ENCODE data around the gene SLC39A6.
A peak's percentile ranks its signal among the peaks of the same experiment; 100 is the strongest.
"Not testable (repeated sequence)": the region's sequence is repeated elsewhere in the genome, so short reads cannot be mapped to it uniquely, and the experiment has no call there.

The SLC39A6 gene, protein sequence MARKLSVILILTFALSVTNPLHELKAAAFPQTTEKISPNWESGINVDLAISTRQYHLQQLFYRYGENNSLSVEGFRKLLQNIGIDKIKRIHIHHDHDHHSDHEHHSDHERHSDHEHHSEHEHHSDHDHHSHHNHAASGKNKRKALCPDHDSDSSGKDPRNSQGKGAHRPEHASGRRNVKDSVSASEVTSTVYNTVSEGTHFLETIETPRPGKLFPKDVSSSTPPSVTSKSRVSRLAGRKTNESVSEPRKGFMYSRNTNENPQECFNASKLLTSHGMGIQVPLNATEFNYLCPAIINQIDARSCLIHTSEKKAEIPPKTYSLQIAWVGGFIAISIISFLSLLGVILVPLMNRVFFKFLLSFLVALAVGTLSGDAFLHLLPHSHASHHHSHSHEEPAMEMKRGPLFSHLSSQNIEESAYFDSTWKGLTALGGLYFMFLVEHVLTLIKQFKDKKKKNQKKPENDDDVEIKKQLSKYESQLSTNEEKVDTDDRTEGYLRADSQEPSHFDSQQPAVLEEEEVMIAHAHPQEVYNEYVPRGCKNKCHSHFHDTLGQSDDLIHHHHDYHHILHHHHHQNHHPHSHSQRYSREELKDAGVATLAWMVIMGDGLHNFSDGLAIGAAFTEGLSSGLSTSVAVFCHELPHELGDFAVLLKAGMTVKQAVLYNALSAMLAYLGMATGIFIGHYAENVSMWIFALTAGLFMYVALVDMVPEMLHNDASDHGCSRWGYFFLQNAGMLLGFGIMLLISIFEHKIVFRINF

DNA sequence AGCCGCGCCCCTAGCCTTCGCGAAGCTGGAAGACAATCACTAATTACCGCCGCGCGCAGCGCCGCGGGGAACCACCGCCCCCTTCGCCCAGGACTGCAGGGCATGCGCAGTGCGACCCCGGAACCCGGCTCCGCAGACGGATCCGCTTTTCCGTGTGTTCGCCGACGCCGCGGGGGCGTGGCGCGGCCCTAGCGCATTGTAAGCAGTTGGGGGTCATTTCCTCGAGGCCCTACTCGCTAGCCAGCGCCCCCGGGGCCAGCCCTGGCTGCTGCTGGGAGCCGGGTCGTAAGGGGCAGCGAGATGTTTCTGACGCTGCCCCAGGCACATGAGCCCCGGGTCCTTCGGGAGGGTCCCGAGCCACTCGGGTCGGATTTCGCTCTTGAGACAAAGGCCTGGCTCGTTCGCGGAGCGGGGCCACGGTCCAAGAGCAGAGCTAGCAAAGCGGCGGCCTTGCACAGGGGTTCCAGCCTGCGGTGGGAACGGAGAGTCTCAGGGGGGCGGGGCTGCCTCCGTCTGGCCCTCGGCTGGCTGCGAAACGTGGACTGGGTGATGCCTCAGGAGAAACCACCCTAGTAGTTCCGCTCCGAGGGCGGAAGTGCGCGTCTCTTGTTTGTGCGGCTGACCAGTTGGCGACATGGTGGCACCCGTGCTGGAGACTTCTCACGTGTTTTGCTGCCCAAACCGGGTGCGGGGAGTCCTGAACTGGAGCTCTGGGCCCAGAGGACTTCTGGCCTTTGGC, at the start of gene SLC39A6, which contains the start of gene ELP2:
TSS of gene SLC39A6 (minus strand) at position 41 of the 739 bp plus-strand sequence. CDS start 2,333 bp downstream, outside the sequence.
TSS of gene ELP2 (plus strand) at position 600 of the 739 bp plus-strand sequence. CDS start at position 635, 35 bp downstream.
- peak; percentile 95 for DNase-seq

DNA sequence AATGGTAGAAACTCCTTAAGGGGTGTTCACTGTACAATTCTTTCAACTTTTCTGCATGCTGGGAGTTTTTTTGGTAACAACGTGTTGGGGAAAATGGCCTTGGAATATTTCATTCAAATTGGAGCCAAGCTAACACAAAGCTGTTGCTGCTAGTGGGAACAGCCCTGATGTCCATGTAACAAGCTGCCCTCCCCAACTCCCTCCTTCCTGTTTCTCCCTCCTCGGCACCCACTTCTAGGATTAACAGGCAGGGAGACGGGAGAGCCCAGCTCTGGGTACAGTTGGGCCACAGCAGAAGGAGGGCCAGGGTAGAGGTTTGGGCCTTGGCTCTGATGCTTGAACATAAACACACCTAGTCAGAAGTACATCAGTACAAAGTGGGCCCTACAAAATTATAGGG, 48.8 kb upstream of the SLC39A6 start:
- no peak for DNase-seq

DNA sequence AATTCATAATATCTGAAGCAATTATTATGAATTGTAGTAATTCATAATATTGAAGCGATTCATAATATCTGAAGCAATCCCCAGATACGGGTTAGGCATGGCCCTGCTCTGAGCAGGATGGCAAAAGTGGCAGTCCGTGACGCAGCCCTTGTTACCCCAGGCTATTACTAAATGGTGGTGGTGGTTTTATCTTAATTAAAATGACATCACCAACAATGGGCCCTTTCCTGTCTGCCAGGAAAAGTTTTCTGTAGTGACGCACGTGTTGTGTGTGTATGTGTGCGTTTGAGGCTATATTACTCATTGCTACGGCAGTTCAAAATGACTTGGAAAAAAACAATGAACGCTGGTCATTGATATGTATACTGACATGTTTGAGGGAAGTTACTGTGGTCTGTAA, 47.6 kb upstream of the SLC39A6 start:
- DNase-seq: no peak

DNA sequence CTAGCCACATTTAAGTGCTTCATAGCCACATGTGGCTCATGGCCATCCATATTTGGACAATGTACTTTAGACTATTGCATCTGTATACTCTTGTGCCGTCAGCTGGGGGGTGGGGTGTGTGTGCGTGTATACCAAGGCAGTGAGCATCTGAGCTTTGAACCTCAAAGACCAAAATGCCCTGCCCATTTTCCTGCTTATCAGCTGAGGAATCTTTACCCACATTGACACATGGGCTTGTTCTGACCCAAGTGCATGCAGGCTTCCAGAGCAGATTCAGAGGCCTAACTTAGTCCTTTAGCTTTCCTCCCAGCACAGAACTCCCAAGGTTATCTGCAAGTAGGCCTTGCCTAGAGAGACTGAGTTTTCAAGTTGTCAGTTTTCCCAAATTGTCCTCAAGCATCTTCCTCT, 47.0 kb upstream of the SLC39A6 start:
- DNase-seq: no peak

DNA sequence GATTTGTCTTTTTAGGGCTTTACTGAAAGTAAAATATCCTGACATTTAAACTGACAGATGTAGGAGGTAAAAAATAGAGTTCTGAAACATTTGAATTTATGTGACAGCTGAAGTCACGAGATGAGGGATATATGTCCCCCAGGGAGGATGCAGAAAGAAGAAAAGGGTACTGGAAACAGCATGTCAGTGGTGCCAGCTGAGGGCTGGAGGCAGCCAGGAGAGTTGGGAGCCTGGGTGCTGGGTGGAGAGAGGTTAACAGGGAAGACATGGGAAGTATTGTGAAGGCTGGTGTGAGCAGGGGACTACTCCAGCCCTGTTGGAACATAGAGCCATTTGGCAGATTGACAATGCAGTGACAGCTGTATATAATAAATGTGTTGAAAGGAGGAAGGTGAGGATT, 46.3 kb upstream of the SLC39A6 start:
- DNase-seq: no peak

DNA sequence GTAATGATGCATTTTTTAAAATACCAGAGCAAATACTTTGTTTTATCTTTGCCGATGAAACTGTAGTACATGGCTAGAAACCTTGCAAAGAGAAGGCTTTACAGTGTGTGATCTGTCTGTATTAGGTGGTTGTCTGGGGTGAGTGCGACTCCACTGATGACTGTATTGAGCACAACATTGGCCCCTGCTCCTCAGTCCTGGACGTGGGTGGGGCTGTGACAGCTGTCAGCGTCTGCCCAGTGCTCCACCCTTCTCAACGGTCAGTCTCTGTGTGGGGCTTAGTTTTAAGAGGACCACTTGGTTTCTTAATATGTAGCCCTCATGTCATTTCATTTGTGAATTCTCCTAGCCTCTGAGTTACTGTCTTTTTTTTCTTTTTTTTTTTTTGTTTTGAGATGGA, 40.8 kb upstream of the SLC39A6 start:
- no peak for DNase-seq

DNA sequence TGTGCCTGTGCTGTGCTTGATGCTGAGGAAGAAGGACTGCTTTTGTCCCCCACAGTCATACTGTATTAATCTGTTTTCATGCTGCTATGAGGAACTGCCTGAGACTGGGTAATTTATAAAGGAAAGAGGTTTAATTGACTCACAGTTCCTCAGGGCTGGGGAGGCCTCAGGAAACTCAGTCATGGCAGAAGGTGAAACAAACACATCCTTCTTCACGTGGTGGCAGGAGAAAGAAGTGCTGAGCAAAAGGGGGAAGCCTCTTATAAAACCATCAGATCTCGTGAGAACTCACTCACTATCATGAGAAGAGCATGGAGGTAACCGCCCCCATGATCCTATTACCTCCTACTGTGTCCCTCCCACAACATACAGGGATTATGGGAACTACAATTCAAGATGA, 39.2 kb upstream of the SLC39A6 start:
- DNase-seq: not testable (repeated sequence)

DNA sequence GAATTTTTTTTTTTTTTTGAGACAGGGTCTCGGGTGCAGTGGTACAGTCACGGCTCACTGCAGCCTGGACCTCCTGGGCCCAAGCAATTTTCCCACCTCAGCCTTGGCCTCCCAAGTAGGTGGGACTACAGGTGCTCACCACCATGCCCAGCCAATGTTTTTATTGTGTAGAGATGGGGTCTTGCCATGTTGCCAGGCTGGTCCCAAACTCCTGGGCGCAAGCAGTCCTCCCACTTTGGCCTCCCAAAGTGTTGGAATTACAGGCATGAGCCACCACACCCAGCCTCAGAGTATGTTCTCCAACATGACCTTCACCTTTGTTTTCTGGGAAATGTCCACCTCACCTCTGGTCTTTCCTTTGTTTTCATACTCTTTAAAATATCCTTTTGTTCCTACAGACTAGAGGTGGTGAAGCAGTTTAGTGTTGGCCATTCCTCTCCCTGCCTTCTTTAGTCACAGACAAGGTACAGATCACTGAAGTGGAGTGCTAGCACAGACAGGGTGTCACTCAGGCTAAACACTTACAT, 38.6 kb upstream of the SLC39A6 start:
- DNase-seq: no peak

DNA sequence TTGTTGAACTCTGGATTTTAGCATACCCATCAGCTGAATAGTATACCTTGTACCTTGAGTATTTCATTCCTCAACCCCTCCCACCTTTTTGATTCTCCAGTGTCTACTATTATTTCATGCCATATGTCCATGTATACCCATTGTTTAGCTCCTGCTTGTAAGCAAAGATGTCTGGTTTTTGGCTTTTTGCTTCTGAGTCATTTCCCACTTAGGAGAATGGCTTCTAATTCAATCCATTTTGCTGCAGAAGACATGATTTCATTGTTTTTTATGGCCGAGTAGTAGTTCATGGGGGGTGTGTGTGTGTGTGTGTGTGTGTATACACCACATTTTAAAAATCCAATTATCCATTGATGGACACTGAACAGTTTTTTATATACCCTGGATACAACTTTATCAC, 33.8 kb upstream of the SLC39A6 start:
- DNase-seq: no peak

DNA sequence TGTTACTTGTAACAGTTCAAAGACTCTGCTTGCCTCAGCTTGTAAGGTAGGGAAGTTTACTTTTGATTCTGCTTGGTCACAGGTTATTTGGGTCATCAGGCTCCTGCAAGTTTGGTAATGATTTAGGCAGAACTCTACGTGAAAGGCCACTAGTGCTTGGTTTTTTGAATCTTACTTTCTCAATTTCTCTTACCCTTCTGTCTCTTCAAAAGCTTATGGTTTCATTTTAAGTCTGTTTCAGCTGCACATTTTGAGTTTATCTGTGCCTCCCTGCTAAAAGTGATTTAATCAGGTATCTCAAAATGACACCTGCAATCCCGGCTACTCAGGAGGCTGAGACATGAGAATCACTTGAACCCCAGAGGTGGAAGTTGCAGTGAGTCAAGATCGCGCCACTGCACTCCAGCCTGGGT, 31.8 kb upstream of the SLC39A6 start:
- DNase-seq: no peak

DNA sequence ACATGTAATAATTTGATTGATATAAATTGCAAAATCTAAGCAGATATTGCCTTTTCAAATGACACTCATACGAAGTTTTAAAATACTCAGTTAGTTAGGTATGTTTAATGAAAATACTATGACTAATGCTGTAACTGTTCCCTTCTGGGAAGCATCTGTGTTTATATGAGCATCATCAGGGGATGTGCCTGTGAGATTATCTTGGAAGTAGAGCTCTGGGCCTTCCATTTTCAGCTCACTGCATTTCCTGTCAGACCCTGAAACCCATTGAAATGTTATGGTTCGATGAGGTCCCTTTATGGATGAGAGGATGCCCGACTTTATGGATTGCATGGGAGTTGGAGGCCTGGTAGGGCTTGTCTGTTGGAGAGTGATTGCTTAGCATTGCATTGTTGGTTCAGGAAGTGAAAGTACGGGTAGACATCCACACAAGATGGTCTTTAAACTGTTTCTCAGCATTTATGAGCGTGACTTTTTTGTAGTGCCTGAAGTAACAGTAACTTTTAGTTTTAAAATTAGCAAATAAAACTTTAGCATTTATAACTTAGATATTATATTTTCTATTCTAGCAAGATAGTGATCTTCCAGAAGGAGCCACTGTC, 29.2 kb upstream of the SLC39A6 start:
- peak; percentile 46 for DNase-seq

DNA sequence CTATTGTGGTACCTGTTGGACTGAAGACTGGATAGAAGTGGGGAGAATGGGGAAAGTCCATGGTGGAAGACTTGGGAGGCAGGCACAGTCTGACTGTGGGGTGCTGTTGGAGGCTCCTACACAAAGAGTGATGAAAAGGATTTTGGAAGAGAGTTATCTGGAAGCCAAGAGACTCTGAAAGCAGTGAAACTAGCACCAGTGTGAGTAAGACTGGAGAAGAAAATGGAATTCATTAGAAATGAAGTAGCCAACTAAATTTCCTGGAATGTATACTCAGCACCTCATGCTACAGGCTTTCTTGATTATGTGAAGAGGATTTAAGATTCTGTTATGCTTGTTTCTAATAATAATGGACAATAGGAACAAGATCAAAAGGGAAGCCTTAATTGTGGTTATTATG, 28.3 kb upstream of the SLC39A6 start:
- no peak for DNase-seq

DNA sequence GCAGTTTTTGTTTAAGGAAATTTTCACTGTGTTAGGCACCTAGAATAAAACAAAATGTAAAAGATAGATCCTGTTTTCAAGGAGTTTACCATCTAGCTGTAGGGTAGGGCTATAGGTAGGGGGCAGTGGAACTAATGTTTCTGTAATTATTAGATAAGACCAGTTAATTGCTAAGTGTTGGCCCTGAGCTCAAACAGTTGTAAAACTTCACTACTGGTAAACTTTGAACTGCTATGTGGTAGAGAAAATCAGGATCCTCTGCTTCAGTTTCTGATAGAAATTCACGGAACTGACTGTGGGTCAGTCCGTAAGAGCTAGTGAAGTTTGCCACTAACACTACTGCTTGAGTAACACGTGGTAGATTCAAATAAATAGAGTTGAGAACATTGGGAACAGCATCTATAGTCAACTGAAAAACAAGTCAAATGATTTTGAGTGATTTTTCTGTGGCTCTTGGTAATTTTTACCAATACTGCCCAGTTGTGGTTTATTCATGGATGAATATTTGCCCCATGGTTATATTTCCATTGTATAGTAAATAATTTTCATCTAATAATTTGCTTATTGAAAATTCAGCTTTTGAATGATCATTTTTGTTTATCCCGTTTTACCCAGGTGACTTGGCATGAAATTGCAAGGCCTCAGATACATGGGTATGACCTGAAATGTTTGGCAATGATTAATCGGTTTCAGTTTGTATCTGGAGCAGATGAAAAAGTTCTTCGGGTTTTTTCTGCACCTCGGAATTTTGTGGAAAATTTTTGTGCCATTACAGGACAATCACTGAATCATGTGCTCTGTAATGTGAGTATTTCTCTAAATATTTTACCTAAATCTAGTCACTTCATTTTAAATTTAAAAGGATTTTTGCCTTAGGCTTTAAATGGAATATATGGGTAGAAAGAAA, 27.0 kb upstream of the SLC39A6 start:
- DNase-seq: peak; percentile 32

DNA sequence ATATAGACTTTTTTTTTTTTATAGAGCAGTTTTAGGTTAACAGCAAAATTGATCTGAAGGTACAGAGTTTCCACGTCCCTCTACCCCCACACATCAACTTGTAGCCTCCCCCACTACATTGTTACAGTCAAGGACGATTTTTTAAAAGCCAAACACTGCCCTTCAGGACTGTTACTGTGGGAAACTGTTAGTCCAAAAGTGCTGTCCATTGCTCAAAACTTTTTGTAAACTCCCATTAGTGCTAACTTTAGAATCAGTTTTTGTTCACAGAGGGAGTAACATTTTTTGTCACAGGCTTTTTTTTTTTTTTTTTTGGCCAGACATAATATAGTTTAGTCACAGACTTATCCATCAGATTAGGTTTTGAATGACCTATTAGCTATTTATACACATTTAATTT, 24.6 kb upstream of the SLC39A6 start:
- no peak for DNase-seq

DNA sequence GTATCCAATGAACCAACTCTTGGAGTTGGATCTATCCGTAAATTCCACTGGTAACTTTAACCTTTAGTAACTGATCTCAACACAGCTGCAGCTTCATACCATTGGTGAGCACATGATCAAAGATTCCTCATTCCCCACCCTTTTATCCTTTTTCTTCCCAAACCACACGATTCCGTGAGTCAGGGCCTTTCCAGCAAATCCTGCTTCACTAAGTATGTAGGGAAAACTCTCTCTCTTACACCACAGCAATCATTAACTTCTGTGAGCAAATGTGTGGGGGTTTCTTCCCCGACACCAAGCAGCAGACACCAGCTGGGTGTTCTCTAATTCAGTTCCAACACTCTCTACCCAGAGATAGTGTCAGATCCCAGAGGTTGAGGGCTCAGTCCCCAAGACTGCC, 24.1 kb upstream of the SLC39A6 start:
- peak; percentile 21 for DNase-seq

DNA sequence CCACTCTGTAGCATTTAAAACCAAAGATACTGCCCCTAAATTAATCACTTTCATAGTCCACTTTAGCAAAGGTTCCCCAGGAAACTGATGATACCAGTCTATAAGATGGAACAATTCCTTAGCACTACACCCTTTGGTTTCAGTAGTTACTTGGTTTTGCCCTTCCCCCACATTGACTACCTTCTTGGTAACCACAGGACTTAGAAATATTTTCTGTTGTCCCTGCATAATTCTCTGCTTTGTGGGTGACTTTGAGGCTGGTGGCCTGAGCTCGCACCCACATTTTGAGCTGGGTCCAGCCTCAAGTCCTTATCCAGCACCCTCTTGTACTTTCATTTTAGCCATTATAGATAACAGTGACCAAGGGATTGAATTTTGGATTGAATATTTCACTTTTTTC, 23.6 kb upstream of the SLC39A6 start:
- no peak for DNase-seq

DNA sequence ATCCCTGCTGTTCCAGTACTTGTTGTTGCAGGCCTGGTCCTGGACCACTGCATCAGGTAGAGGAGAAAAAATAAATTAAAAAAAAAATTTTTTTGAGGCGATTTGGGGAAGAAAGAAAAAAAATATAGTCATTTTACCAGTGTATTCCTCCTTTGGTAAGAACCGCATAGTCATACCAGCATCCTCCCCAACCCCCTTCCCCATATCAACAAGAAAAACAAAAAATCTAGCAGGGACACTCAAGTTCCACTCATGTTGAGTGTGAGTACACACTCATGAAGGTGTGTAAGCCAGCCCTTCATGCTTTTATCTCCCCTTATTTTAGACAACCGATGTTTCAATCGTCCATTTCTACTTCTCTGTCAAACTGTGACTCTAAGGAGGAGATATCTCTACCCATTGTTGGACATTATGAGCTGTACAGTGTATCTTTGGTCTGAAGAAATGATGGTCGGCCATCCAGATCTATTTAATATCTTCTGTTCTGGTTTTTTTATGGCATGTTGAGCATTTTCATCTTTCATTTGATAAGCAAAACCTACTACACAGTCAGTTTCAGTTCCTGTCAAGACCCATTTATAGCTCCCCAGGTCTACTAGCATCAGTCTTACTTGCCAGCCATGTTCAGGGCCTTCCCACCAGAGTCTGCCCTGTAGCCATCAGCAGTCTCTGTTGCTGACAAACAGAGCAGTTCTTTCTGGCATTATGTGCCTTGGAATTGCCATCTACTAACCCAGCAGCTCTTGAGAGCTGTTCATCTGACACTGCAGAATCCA, 20.6 kb upstream of the SLC39A6 start:
- no peak for DNase-seq

DNA sequence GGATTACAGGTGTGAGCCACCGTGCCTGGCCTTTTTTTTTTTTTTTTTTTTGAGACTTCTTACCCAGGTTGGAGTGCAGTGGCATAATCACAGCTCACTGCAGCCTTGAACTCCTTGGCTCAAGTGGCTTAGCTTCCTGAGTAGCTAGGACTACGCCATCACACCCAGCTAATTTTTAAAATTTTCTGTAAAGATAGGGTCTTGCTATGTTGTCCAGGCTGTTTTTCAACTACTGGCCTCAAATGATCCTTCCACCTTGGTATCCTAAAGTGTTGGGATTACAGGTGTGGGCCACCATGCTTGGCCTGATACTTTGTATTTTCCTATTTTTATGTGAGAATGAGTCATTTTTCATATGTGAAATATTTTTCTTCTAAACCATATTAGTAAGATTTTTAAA, 14.3 kb upstream of the SLC39A6 start:
- no peak for DNase-seq

DNA sequence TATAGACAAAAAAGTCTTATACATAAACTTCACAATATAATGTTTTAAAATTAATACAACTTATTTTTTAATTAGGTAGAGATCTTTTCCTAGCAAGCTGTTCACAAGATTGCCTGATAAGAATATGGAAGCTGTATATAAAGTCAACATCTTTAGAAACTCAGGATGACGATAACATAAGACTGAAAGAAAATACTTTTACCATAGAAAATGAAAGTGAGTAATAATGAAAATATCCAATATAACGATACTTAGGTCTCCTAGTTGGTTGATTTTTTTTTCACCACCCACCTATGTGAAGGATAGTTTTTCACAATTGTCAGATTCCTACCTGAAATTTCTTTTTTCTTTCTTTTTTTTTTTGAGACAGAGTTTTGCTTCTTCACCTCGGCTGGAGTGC, 13.6 kb upstream of the SLC39A6 start:
- DNase-seq: no peak

DNA sequence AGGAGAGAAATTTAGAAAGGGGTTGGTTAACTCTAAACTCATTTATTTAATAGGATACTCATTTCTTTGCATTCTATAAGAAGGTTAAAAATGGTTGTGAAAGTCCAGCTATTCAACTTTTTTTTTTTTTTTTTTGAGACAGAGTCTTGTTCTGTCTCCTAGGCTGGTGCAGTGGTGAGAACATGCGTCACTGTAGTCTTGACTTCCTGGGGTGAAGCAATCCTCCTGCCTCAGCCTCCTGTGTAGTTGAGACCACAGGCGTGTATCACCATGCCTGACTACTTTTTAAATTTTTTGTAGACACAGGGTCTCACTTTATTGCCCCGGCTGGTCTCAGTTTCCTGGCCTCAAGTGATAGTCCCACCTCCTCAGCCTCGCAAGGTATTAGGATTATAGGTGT, 12.4 kb upstream of the SLC39A6 start:
- DNase-seq: no peak

DNA sequence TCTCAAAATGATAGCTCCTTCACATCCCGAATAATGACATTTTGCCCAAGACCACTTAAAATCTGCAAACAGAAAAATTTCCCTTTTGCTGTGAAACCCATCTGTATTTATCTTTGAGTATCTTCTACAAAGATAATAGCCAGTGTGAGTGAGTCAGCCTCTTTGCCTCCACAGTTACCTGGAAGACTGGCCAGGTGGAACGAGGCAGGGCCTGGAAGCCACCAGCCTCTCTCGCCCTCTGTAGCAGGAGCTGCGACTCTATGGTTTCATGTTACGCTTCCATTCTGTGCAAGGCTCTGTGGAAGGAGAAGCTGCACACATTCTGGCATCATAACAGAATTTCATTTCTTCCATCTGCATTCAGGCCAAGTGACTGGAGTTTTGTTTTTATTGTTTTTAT, 10.1 kb upstream of the SLC39A6 start:
- no peak for DNase-seq

All from amniotic stem cell (primary cell).